H1 (cell line): ENCODE measurements around the gene LY6G5C.

Source experiments
- GABPA ChIP-seq: IDR thresholded peaks from 2 replicates; pipeline ENCODE4 v1.6.1; 2011; ENCODE audit warnings: mild to moderate bottlenecking, low read length, moderate library complexity, borderline replicate concordance; ENCODE audit not compliant: insufficient read depth
- TF ChIP-seq, protein P1 (sequence below), 3 experiments: IDR thresholded peaks; 1 replicate in 2 of 3; 2 replicates in 1 of 3; pipeline versions ENCODE4 v1.5.1 to v1.6.1; 2011; ENCODE audit warnings: low read length in 3 of 3, mild to moderate bottlenecking in 3 of 3, inconsistent platforms in 2 of 3, low read depth in 1 of 3, moderate library complexity in 1 of 3; ENCODE audit not compliant: insufficient read depth in 1 of 3; ENCODE audit errors: control extremely low read depth in 1 of 3

DNA sequence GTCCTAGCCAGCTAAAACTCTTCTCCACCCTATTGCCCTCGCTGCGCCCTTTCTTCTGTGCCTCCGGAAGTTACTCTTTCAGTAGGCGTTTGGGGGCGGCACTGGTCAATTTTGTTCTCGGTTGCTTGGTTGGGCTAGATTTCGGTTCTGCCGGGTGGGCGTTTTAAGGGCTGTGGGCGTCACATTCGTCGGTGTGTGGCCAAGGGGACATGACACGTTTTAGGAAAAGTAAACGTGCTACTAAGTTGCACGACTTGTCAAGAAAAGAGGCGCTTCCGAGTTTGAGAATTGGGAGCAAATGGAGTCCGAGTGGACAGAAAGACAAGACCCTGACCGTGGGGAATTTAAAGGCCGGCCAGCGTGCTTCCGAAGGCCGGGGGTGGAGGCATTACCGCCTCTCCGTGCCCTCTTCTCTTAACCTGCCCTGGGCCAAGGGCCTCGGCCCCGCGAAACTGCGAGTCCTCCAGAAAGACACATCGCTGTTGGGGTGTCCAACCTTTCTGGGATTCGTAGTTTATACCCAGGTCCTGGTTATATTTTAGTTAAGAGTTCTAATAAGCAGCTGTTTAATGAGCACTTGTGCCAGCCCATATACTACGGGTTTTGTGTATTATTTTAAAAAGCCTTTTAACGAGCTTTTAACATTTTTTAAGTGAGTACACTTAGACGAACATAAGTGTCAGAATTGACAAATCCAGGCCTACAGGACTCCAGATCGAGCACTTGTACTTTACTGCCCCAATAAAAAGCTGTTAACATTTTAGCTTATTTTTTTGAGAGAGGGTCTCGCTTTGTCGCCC lies 27.7 kb downstream of the LY6G5C start:
- TF ChIP-seq, protein P1, sequence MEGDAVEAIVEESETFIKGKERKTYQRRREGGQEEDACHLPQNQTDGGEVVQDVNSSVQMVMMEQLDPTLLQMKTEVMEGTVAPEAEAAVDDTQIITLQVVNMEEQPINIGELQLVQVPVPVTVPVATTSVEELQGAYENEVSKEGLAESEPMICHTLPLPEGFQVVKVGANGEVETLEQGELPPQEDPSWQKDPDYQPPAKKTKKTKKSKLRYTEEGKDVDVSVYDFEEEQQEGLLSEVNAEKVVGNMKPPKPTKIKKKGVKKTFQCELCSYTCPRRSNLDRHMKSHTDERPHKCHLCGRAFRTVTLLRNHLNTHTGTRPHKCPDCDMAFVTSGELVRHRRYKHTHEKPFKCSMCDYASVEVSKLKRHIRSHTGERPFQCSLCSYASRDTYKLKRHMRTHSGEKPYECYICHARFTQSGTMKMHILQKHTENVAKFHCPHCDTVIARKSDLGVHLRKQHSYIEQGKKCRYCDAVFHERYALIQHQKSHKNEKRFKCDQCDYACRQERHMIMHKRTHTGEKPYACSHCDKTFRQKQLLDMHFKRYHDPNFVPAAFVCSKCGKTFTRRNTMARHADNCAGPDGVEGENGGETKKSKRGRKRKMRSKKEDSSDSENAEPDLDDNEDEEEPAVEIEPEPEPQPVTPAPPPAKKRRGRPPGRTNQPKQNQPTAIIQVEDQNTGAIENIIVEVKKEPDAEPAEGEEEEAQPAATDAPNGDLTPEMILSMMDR (IDR thresholded peaks at IDR 0.05; ENCODE audit: control extremely low read depth in 1 of 3, insufficient read depth in 1 of 3, low read depth in 1 of 3, low read length in 3 of 3) = peak in 1 of 3 experiments; percentile 18; a peak in 1 of 4 replicates
- no peak for TF ChIP-seq GABPA
